Cardiac muscle cell (in vitro differentiated cells and primary cell): ENCODE data around the gene ANKRD31. TPM values are rescaled to one million over a fixed set of nuclear protein-coding genes. Genes with fewer than 3 reads are reported as not detected.
"Not testable (repeated sequence)": the region's sequence is repeated elsewhere in the genome, so short reads cannot be mapped to it uniquely, and the experiment has no call there.

Experiments
- DNase-seq, 2 donors: peaks; one replicate each; pipeline versions ENCODE4 v3.0.0 to v3.0.0-alpha.2; 2010 to 2017; ENCODE audit warnings: low read depth in 1 of 2, low spot score in 1 of 2
- H3K27ac ChIP-seq: fragments of 200-600 bp; sonication (generic); 2 replicates; pipeline ENCODE4 v1.5.1; 2016
- H3K27me3 ChIP-seq: fragments of 200-600 bp; sonication (generic); 2 replicates; pipeline ENCODE4 v1.6.0; 2016; ENCODE audit warnings: control low read depth
- H3K36me3 ChIP-seq: fragments of 200-600 bp; sonication (generic); 2 replicates; pipeline ENCODE4 v1.5.1; 2016; ENCODE audit warnings: control low read depth
- H3K4me1 ChIP-seq: fragments of 200-600 bp; sonication (generic); 2 replicates; pipeline ENCODE4 v1.8.1; 2017; ENCODE audit warnings: low read depth, mild to moderate bottlenecking, mixed run types
- H3K4me3 ChIP-seq: fragments of 200-600 bp; sonication (generic); 2 replicates; pipeline ENCODE4 v1.5.1; 2016; ENCODE audit warnings: mild to moderate bottlenecking
- H3K9me3 ChIP-seq: fragments of 200-600 bp; sonication (generic); 2 replicates; pipeline ENCODE4 v1.5.1; 2017; ENCODE audit warnings: low read depth, mild to moderate bottlenecking, control low read depth
- CTCF ChIP-seq: IDR thresholded peaks from 2 replicates; pipeline ENCODE4 v1.5.1; 2012; ENCODE audit warnings: low read depth, mild to moderate bottlenecking, low read length
- polyA plus RNA-seq: library from polyadenylated mRNA; unstranded; fragments of >200 nt; fragmentation: Nextera tagmentation; extraction: Ambion mirVana; gene quantifications from 2 replicates; pipeline ENCODE4 v1.2.1, GENCODE V29; 2016
- total RNA-seq: library from RNA; depleted of rRNA; stranded (reverse); fragments of >200 nt; gene quantifications from 2 replicates; pipeline ENCODE4 v1.2.3, GENCODE V29; 2016

ANKRD31 gene
- total and polyA plus RNA-seq, 2 experiments from 2014 or later = 0.15 to 0.21 TPM

- H3K9me3 ChIP-seq = no peaks in the 10 kb centered on the region
Measured at GRCh38 chr5:75262271-75262670, 25.6 kb upstream of the ANKRD31 start.

GRCh38 chr5:75260708-75261107 is 24.0 kb upstream of the ANKRD31 start:
- Histone ChIP-seq H3K4me1 (no peaks in the 10 kb centered on the region), H3K36me3 (no peaks in the 10 kb centered on the region), H3K27me3 (no peaks in the 10 kb centered on the region), H3K4me3 (no peak overlapping the region), H3K9me3 (no peaks in the 10 kb centered on the region), H3K27ac (no peak overlapping the region)
- no peak for TF ChIP-seq CTCF
- no peak for DNase-seq

More at GRCh38 chr5:75262271-75262670, 25.6 kb upstream of the ANKRD31 start:
- DNase-seq = no peak
- Histone ChIP-seq H3K4me3 (no peak overlapping the region), H3K27ac (no peak overlapping the region), H3K36me3 (no peaks in the 10 kb centered on the region), H3K27me3 (no peaks in the 10 kb centered on the region), H3K4me1 (no peaks in the 10 kb centered on the region)
- TF ChIP-seq CTCF = no peak

DNA sequence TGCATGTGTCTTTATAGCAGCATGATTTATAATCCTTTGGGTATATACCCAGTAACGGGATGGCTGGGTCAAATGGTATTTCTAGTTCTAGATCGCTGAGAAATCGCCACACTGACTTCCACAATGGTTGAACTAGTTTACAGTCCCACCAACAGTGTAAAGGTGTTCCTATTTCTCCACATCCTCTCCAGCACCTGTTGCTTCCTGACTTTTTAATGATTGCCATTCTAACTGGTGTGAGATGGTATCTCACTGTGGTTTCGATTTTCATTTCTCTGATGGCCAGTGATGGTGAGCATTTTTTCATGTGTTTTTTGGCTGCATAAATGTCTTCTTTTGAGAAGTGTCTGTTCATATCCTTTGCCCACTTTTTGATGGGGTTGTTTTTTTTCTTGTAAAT is 13.8 kb upstream of the ANKRD31 start:
- H3K36me3 ChIP-seq, H3K27me3 ChIP-seq, H3K27ac ChIP-seq, H3K4me1 ChIP-seq, H3K4me3 ChIP-seq, DNase-seq, H3K9me3 ChIP-seq: not testable (repeated sequence)

GRCh38 chr5:75245023-75245422 is 8.3 kb upstream of the ANKRD31 start:
- DNase-seq = no peak
- Histone ChIP-seq H3K4me1 (no peaks in the 10 kb centered on the region), H3K9me3 (no peaks in the 10 kb centered on the region), H3K36me3 (no peaks in the 10 kb centered on the region), H3K4me3 (no peak overlapping the region), H3K27me3 (no peaks in the 10 kb centered on the region), H3K27ac (no peak overlapping the region)
- TF ChIP-seq CTCF = no peak

GRCh38 chr5:75243510-75243909 is 6.8 kb upstream of the ANKRD31 start:
- Histone ChIP-seq H3K4me3 (no peak overlapping the region), H3K4me1 (no peaks in the 10 kb centered on the region), H3K36me3 (no peaks in the 10 kb centered on the region), H3K27me3 (no peaks in the 10 kb centered on the region), H3K27ac (no peak overlapping the region), H3K9me3 (no peaks in the 10 kb centered on the region)
- DNase-seq = no peak
- TF ChIP-seq CTCF = no peak

GRCh38 chr5:75243100-75243499 is 6.4 kb upstream of the ANKRD31 start:
- TF ChIP-seq CTCF = no peak
- Histone ChIP-seq H3K9me3 (no peaks in the 10 kb centered on the region), H3K4me1 (no peaks in the 10 kb centered on the region), H3K27me3 (no peaks in the 10 kb centered on the region), H3K36me3 (no peaks in the 10 kb centered on the region), H3K27ac (no peak overlapping the region), H3K4me3 (no peak overlapping the region)
- no peak for DNase-seq
